Epithelial cell of proximal tubule (primary cell): Measurements from ENCODE around the gene CTNNAL1. TPM values are rescaled to one million over a fixed set of nuclear protein-coding genes. Genes with fewer than 3 reads are reported as not detected.

Experiments
- DNase-seq: peaks from one replicate; pipeline ENCODE4 v3.0.0-alpha.2; 2011; ENCODE audit warnings: low read depth
- H3K4me3 ChIP-seq: 2 replicates; pipeline ENCODE4 v1.5.1; 2011; ENCODE audit warnings: low read depth, mild to moderate bottlenecking, low read length
- total RNA-seq: library from RNA; depleted of rRNA; stranded (reverse); fragments of >200 nt; gene quantifications from 2 replicates; pipeline ENCODE4 v1.2.3, GENCODE V29; 2015
- TF ChIP-seq, protein P1 (sequence below): conservative IDR thresholded peaks from 2 replicates; pipeline ENCODE4 v1.5.1; 2012; ENCODE audit warnings: low read depth, mild to moderate bottlenecking, low read length

CTNNAL1 gene
- total RNA-seq, 1 donor from 2014 or later = 182 TPM

DNA sequence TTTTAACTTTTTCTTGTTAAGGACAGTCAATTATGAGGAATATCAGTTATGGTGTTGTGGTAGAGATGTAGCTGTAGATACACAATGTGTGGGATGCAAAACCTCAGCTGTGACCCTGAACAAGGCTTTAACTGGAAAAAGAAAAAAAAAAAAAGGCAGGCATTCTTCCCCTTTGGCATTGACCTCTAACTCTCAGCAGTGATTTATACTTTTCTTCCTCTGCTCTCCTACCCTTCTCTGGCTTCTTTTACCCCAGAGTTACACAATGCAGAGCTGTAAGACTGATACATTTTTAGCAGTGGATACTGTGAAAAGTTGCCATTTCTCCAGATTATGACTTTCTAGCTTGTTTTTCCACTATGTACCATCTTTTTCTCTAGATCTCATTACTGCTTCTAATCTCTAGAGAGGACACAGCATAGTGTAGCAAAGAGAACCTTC, 2.0 kb downstream of the CTNNAL1 start:
- TF ChIP-seq, protein P1, sequence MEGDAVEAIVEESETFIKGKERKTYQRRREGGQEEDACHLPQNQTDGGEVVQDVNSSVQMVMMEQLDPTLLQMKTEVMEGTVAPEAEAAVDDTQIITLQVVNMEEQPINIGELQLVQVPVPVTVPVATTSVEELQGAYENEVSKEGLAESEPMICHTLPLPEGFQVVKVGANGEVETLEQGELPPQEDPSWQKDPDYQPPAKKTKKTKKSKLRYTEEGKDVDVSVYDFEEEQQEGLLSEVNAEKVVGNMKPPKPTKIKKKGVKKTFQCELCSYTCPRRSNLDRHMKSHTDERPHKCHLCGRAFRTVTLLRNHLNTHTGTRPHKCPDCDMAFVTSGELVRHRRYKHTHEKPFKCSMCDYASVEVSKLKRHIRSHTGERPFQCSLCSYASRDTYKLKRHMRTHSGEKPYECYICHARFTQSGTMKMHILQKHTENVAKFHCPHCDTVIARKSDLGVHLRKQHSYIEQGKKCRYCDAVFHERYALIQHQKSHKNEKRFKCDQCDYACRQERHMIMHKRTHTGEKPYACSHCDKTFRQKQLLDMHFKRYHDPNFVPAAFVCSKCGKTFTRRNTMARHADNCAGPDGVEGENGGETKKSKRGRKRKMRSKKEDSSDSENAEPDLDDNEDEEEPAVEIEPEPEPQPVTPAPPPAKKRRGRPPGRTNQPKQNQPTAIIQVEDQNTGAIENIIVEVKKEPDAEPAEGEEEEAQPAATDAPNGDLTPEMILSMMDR = no peak
- no peak for DNase-seq
- H3K4me3 ChIP-seq = peak overlapping the region; percentile 82

DNA sequence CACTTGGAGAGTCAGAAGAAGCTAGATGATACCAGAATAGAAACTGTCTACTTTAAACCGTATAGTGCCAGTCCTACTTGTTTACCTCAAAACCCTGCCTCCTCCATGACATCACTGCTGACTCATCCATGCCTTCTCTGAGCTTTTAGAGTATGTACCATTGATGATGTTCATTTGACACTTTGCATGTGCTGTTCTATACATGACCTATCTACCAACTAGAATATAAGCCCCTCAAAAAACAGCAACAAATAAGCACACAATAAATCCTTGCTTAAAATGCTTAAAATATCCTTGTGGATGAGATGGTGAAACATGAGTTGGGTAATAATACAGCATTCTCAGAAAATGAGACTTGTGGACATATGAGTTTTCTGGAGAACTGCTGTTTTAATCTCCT, 2.6 kb downstream of the CTNNAL1 start:
- TF ChIP-seq, protein P1 = no peak
- H3K4me3 ChIP-seq = peak overlapping the region; percentile 82

DNA sequence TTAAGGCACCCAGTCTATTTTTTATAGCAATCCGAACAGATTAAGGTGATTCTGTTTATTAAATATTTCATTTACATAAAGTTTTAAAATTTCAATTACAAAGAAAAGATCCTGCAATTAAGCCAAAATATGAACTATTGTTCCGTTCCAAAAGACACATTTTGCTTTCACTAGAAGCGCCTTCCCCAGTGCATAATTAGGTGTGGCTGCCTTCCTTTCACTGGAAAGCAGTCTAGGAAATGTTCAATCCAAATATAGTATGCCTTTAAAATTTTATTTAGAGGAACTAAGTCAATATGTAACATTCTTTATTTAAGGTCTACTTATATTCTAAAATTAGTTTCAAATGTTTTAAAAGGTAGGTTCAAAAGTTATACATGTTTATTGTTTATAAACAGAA, 7.6 kb downstream of the CTNNAL1 start:
- DNase-seq = no peak
- TF ChIP-seq, protein P1 = no peak
- H3K4me3 ChIP-seq = no peak overlapping the region

More for the DNA sequence above, 2.6 kb downstream of the CTNNAL1 start:
- no peak for DNase-seq

DNA sequence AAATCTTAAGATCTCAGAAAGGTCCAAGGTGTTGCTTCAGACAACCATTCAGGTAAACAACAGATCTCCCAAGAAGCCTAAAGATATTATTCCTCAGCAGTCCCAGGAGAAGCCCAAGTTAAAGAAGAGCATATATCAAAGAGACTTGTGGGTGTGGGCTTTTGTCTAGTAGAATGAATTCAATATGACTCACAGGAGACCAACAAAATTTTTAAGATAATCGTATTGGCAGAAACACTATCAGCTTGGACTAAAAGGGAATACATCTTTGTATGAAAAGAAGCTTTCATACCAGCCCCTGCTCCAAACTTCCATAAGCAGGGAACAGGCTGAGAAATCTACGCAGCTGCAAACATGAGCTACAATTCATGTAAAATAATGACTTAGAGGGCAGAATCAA, 10.2 kb downstream of the CTNNAL1 start:
- TF ChIP-seq, protein P1 = no peak
- no peak for DNase-seq
- H3K4me3 ChIP-seq = no peak overlapping the region

DNA sequence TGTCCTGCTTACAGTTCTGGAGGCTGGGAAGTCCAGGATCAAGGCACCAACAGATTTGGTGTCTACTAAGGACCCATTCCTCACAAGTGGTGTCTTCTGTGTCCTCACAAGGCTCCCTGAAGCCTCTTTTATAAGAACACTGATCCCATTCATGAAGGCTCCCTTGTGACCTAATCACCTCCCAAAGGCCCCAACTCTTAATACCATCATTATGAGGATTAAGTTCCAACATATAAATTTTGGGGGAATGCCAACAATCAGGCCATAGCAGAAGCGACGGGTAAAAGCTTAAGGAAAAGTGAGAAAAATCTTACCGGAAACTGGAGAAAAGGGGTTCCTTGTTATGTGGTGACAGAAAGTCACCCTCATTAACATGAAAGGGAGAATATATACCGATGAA, 11.2 kb downstream of the CTNNAL1 start:
- TF ChIP-seq, protein P1 = no peak
- no peak for DNase-seq
- H3K4me3 ChIP-seq = no peak overlapping the region

DNA sequence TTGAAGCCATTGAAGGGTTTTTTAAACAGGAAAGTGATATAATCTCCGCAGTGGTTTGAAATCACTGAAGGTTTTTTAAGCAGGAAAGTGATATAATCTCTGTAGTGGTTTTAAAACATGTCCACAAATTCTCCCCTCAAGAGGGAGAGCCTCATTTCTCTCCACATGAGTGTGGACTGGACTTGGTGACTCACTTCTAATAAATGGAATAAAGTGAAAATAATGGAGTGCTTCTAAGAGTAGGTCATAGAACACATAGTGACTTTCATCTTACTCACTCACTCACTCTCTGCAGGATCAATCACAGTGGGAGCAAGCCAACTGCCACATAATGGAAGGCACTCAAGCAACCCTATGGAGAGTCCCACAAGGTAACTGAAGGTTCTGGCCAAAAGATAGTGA, 12.0 kb downstream of the CTNNAL1 start:
- TF ChIP-seq, protein P1 = no peak
- no peak overlapping the region for H3K4me3 ChIP-seq
- peak; percentile 80 for DNase-seq

DNA sequence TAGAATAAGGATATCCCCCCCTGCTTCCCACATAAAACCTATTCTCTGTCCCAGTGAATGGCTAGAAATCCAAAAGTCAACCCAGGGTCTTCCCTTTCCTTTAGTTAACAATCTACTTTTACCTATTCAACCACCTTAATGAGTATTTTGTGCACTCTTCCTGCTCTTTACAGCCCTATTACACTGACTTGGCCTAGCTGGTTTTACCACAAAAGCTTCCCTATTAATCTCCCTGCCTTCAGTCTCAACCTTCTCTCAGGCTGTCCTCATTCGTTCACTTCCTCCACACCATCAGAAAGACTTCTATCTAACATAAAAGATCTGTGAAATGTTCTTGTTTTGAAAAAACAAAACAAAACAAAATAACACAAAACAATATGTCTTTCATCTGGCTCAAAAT, 16.2 kb downstream of the CTNNAL1 start:
- TF ChIP-seq, protein P1 = no peak
- no peak overlapping the region for H3K4me3 ChIP-seq
- DNase-seq = no peak
